ENCODE data around the gene C8G. TPM values are rescaled to one million over a fixed set of nuclear protein-coding genes. Genes with fewer than 3 reads are reported as not detected.
A peak's percentile ranks its signal among the peaks of the same experiment; 100 is the strongest.

The C8G gene
- total and polyA plus RNA-seq, 9 of the 15 experiments (the other 6 are each of a cell fraction or from before 2014, with no cell fraction given): 0.35 to 5.9 (median 2.7) TPM; not detected in 2

DNA sequence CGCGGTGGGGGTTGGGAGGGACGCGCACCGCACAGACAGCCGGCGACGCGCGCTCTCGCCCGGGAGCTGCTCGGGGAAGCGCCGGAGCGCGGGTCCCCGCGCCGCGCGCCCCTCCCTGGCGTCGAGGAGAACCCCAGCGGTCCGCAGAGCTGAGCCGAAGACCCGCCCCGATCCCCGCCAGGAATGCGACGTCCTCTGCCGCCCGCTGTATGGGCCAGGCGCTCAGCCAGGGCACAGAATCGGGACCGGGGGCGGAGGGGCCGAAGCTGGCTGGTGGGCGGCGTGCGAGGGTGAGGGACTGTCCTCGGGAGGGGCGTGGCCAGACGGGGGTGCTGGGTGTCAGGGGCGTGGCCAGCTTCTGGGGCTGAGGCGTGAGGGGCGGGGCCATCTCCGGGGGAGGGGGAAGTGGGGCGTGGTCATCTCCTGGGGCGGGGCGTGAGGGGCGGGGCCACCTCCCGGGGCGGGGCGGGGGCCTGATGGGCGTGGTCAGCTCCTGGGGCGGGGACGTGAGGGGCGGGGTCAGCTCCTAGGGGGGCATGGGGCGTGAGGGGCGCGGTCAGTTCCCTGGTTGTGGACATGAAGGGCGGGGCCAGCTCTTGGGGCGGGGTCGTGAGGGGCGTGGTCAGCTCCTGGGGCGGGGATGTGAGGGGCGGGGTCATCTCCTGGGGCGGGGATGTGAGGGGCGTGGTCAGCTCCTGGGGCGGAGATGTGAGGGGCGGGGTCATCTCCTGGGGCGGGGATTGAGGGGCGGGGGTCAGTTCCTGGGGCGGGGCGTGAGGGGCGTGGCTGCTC lies 33.2 kb downstream of the C8G start (continued):
- TF ChIP-seq, protein P1, sequence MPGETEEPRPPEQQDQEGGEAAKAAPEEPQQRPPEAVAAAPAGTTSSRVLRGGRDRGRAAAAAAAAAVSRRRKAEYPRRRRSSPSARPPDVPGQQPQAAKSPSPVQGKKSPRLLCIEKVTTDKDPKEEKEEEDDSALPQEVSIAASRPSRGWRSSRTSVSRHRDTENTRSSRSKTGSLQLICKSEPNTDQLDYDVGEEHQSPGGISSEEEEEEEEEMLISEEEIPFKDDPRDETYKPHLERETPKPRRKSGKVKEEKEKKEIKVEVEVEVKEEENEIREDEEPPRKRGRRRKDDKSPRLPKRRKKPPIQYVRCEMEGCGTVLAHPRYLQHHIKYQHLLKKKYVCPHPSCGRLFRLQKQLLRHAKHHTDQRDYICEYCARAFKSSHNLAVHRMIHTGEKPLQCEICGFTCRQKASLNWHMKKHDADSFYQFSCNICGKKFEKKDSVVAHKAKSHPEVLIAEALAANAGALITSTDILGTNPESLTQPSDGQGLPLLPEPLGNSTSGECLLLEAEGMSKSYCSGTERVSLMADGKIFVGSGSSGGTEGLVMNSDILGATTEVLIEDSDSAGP (CRISPR knock-in tag; IDR thresholded peaks at IDR 0.05): no peak
- TF ChIP-seq CREB1 (IDR thresholded peaks at IDR 0.05): no peak
- TF ChIP-seq CREB1 (CRISPR knock-in tag; IDR thresholded peaks at IDR 0.05): peak; percentile 52
- peak; percentile 23 to 67; a peak in 2 of 4 replicates for TF ChIP-seq MAZ (CRISPR knock-in tag; conservative IDR thresholded peaks at IDR 0.05 in 1 of 2, IDR thresholded peaks at IDR 0.05 in 1 of 2)
- TF ChIP-seq, protein P2, sequence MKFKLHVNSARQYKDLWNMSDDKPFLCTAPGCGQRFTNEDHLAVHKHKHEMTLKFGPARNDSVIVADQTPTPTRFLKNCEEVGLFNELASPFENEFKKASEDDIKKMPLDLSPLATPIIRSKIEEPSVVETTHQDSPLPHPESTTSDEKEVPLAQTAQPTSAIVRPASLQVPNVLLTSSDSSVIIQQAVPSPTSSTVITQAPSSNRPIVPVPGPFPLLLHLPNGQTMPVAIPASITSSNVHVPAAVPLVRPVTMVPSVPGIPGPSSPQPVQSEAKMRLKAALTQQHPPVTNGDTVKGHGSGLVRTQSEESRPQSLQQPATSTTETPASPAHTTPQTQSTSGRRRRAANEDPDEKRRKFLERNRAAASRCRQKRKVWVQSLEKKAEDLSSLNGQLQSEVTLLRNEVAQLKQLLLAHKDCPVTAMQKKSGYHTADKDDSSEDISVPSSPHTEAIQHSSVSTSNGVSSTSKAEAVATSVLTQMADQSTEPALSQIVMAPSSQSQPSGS (CRISPR knock-in tag; IDR thresholded peaks at IDR 0.05): no peak
- TF ChIP-seq DPF2 (IDR thresholded peaks at IDR 0.05): peak; percentile 37; the same call in 1 of the 2 replicates
- TF ChIP-seq, protein P3, sequence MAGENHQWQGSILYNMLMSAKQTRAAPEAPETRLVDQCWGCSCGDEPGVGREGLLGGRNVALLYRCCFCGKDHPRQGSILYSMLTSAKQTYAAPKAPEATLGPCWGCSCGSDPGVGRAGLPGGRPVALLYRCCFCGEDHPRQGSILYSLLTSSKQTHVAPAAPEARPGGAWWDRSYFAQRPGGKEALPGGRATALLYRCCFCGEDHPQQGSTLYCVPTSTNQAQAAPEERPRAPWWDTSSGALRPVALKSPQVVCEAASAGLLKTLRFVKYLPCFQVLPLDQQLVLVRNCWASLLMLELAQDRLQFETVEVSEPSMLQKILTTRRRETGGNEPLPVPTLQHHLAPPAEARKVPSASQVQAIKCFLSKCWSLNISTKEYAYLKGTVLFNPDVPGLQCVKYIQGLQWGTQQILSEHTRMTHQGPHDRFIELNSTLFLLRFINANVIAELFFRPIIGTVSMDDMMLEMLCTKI (IDR thresholded peaks at IDR 0.05; ENCODE audit: partially characterized antibody): no peak
